Brain microvascular endothelial cell (primary cell): ENCODE results near the gene UGCG.

Experiments used
- DNase-seq: peaks from one replicate; pipeline ENCODE4 v3.0.0-alpha.2; 2020
- H3K27ac ChIP-seq: fragments of 250-450 bp; sonication (Bioruptor Pico); 2 replicates; pipeline ENCODE4 v1.5.1; 2020; ENCODE audit warnings: mild to moderate bottlenecking, moderate library complexity
- H3K27me3 ChIP-seq: fragments of 250-450 bp; sonication (Bioruptor Pico); replicated peaks from 2 replicates; pipeline ENCODE4 v1.5.1; 2020; ENCODE audit warnings: mild to moderate bottlenecking
- H3K36me3 ChIP-seq: fragments of 250-450 bp; sonication (Bioruptor Pico); replicated peaks from 2 replicates; pipeline ENCODE4 v1.5.1; 2020; ENCODE audit warnings: mild to moderate bottlenecking
- H3K4me3 ChIP-seq: 2 replicates; pipeline ENCODE4 v1.5.1; 2011; ENCODE audit warnings: low read depth, mild to moderate bottlenecking, control low read depth, low read length, moderate library complexity
- in situ Hi-C: cut with HindIII; loops from 2 replicates; pipeline ENCODE4 v1.10.0; 2017; ENCODE audit warnings: low sequenced_read_pairs, low pct_ligation_motif_present
- TF ChIP-seq, protein P1 (sequence below): IDR thresholded peaks from 2 replicates; pipeline ENCODE4 v1.5.1; 2011; ENCODE audit warnings: low read depth, mild to moderate bottlenecking, moderate library complexity, low read length, control low read depth, inconsistent platforms; ENCODE audit errors: missing control alignments

Gene UGCG

DNA sequence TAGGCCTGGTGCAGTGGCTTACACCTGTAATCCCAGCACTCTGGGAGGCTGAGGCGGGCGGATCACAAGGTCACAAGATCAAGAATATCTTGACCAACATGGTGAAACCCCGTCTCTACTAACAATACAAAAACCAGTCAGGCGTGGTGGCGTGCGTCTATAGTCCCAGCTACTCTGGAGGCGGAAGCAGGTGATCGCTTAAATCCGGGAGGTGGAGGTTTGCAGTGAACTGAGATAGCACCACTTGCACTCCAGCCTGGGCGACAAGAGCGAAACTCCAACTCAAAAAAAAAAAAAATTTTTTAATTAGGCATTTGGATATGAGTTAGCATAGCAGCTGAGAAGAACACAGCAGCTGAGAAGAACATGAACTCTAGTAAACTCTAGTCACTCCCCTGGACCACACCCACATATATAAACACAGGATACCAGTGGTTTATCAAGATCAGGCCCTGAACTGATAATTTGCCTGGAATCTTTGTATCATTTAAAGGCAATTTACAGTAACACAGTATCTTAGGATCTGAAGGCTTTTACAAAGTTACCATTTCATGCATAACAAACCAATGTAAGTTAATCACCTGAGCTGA is 4.6 kb upstream of the UGCG start:
- TF ChIP-seq, protein P1, sequence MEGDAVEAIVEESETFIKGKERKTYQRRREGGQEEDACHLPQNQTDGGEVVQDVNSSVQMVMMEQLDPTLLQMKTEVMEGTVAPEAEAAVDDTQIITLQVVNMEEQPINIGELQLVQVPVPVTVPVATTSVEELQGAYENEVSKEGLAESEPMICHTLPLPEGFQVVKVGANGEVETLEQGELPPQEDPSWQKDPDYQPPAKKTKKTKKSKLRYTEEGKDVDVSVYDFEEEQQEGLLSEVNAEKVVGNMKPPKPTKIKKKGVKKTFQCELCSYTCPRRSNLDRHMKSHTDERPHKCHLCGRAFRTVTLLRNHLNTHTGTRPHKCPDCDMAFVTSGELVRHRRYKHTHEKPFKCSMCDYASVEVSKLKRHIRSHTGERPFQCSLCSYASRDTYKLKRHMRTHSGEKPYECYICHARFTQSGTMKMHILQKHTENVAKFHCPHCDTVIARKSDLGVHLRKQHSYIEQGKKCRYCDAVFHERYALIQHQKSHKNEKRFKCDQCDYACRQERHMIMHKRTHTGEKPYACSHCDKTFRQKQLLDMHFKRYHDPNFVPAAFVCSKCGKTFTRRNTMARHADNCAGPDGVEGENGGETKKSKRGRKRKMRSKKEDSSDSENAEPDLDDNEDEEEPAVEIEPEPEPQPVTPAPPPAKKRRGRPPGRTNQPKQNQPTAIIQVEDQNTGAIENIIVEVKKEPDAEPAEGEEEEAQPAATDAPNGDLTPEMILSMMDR, result no peak
- Histone ChIP-seq H3K36me3 (peaks cover under 1% of the 10 kb centered on the region), H3K27me3 (no peaks in the 10 kb centered on the region), H3K4me3 (no peak overlapping the region), H3K27ac (no peak overlapping the region)
- DNase-seq, result no peak
- in situ Hi-C loops, result no loop called here

DNA sequence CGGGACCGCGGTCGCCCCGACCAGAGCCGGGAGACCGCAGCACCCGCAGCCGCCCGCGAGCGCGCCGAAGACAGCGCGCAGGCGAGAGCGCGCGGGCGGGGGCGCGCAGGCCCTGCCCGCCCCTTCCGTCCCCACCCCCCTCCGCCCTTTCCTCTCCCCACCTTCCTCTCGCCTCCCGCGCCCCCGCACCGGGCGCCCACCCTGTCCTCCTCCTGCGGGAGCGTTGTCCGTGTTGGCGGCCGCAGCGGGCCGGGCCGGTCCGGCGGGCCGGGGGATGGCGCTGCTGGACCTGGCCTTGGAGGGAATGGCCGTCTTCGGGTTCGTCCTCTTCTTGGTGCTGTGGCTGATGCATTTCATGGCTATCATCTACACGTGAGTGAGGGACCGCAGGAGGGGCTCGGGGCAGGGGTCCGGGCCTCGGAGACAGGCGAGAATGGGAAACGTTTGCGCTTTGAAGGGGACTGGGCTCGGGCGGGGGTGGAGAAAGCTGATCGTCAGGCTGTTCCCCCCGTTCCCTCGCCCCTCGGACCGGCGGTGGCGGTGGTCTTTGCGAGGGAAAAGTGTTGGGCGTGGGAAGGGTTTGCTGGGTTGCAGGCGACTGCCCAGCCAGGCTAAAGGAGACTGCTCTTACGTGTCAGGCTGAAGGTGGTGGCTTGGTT is 457 bp downstream of the UGCG start:
- DNase-seq, result no peak
- in situ Hi-C loops, result no loop called here
- TF ChIP-seq, protein P1, result peak; percentile 17
- Histone ChIP-seq H3K27ac (peak overlapping the region; percentile 89), H3K27me3 (no peaks in the 10 kb centered on the region), H3K4me3 (peak overlapping the region; percentile 90), H3K36me3 (peaks cover 17% of the 10 kb centered on the region)

DNA sequence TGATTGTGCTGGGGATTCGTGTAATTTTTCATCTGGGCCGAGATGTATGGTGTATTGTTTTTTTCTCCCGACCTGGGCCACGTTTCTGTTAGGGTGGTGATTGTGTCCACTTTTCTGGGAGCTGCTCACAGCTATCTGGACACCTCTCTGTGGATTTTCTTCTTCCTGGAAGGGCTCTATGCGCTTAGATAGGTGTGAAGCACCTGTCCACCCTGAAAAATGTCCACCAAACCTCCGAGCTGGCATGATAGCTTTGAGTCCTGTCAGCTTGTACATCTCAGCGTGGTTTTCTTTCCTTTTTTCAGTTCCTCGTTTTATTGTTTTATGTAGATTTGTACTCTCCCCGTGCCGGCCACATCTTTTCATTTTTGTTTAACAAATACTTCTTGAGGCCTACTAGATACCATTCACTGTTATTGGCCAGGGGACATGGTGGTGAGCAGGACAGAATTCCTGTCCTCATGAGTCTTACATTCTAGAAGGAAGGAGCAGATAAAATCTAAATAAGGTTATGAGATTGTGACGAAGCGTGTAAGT is 1.1 kb downstream of the UGCG start:
- Histone ChIP-seq H3K4me3 (peak overlapping the region; percentile 90), H3K36me3 (peaks cover 17% of the 10 kb centered on the region), H3K27ac (peak overlapping the region; percentile 89), H3K27me3 (no peaks in the 10 kb centered on the region)
- TF ChIP-seq, protein P1, result no peak
- in situ Hi-C loops, result no loop called here
- DNase-seq, result no peak

DNA sequence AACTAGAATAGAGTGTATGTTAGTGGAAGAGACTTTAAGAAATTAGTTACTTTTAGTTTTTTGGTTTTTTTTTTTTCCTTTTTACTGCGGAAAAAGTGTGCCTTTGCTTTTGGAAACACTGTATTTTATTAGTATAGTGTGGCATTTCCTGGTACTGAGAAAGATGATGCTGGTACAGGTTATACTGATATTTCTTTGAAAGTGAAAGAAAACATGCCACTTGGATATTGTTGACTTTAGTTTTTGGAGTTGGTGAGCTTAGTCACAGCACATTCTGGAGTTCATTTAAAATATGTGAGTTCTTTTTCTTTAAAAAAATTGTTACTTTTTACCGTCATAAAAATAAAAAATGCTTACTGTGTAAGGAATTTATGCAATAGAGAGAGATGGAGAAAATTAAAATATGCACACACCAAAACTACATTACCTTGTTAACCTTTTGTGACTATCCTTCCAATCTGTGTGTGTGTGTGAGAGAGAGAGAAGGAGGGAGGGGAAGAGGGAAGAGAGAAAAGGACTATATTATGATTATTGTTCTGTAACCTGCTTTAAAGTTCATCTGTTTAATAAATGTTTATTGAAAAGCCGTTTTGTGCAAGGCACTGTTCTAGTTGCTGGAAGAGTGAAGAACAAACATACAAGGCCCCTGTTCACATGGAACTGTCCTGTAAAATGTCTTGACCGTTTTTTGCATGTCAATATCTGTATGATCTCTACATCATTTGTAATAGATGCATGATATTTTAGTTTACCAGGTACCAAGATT is 1.9 kb downstream of the UGCG start:
- in situ Hi-C loops, result no loop called here
- Histone ChIP-seq H3K27ac (peak overlapping the region; percentile 89), H3K4me3 (peak overlapping the region; percentile 90), H3K36me3 (peaks cover 20% of the 10 kb centered on the region), H3K27me3 (no peaks in the 10 kb centered on the region)
- TF ChIP-seq, protein P1, result no peak
- no peak for DNase-seq

DNA sequence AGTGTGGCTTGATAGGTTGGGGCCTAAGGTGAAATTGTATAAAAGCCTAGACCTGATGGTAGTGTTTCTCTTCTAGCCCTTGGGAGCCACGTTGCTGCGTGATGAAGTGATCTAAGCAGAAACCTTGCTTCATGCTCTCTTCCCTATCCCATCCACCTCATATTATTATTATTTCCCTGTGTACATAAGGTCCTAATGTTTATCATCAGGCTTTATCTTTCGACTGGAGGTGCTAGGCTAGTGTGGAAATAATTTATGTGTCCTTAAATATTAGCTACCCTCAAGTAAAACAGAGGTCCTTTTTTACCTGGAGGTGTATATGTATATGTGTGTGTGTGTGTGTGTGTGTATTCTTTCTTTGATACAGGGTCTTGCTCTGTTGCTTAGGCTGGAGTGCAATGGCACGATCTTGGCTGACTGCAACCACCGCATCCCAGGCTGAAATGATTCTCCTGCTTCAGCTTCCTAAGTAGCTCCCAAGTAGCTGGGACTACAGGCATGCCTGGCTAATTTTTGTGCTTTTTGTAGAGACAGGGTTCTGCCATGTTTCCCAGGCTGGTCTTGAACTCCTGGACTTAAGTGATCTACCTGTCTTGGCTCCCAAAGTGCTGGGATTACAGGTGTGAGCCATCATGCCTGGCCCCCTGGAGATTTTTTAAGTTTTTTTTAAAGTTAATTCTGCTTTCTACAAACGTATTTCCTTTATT is 3.7 kb downstream of the UGCG start:
- H3K36me3 ChIP-seq, result peaks cover 23% of the 10 kb centered on the region
- H3K4me3 ChIP-seq, result peak overlapping the region; percentile 90
- in situ Hi-C loops, result no loop called here
- no peak for DNase-seq
- H3K27ac ChIP-seq, result peak overlapping the region; percentile 89
- no peaks in the 10 kb centered on the region for H3K27me3 ChIP-seq
- TF ChIP-seq, protein P1, result no peak
